SH-SY5Y (cell line): ENCODE data around the gene C1orf226.

Experiments
- GATA2 ChIP-seq: IDR thresholded peaks from 2 replicates; pipeline ENCODE4 v1.6.1; 2011; ENCODE audit warnings: mild to moderate bottlenecking, low read depth, low read length
- GATA3 ChIP-seq: IDR thresholded peaks from 2 replicates; pipeline ENCODE4 v1.6.1; 2011; ENCODE audit warnings: low read depth, mild to moderate bottlenecking, low read length, moderate library complexity

C1orf226 gene

DNA sequence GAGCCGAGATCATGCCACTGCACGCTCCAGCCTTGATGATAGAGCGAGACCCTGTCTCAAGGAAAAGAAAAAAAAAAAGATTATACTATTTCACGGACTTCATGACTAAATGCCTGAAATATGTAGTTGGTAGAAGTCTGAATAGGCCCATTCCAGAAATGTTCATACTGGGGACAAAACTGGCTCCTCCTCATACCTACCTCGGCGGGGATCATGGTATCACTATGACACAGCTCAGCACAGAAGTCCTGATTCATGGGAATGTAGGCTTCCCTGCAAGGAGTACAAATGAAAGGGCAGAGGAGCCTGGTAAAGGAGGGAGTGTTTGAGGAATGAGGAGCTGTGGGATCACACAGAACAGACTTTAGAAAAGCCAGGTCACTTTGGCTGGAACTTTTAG is 9.9 kb upstream of the C1orf226 start:
- TF ChIP-seq GATA2 (no peak), GATA3 (no peak)

DNA sequence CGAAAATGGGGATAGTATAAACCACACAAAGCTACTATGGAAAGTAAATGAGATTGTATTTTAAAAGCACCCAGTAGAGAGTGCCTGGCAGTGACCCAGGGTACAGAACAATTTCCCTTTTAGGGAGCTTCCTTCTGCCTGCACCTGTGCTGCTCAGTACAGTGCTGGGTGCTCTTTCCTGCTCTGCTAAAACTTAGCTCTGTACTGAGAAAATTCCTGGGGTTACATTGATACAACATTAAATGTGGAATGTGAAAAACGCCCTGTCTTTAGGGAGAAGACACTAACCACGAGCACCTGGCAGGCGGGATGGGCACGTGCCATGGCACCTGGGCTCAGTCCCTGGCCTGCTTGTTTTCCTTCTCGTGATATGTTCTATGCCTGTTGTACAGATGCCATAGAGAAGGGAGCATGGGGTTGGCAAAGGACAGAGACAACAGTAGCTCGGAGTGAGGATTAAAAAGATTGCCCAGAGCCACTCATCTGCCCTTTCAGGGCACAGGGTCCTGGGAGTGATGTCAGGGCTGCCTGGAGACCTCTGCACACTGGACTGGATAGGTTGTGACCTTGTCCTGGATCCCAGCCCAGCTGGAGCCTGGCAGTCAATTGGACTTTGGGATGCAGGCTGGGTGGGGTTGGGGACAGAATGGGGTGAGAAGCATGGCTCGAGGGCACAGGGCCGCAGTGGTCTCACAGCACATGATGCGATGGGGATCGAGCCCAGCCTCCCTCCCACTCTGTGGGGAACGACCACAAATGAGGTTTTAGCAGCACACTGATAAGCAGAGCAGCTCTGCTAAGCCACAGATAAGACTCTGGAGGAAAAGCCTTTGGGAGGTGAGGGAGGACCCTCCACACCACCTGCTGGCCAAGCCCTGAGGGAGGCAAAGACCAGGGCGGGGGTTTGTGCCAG is 9.1 kb upstream of the C1orf226 start:
- no peak; the same call in 1 of the 2 replicates for TF ChIP-seq GATA3
- peak; percentile 96 for TF ChIP-seq GATA2

DNA sequence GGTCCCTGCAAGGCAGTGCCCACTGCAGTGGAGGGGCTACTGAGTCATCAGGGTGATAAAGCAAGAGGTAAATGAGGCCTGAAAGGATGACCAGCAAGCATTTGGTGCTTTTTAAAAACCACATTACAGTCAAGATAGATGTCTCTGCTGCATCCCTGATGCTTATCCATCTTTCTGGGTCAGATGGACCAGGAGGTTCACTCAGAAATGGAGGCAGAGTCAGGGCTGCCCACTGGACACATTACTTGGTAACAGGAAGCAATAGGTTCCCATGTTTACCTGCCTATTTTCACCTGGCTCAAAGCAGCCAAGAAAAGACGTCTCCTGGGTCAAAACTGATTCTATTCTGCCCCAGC is 8.5 kb upstream of the C1orf226 start:
- no peak; the same call in none of the 2 replicates for TF ChIP-seq GATA2
- TF ChIP-seq GATA3 = no peak; the same call in 1 of the 2 replicates

DNA sequence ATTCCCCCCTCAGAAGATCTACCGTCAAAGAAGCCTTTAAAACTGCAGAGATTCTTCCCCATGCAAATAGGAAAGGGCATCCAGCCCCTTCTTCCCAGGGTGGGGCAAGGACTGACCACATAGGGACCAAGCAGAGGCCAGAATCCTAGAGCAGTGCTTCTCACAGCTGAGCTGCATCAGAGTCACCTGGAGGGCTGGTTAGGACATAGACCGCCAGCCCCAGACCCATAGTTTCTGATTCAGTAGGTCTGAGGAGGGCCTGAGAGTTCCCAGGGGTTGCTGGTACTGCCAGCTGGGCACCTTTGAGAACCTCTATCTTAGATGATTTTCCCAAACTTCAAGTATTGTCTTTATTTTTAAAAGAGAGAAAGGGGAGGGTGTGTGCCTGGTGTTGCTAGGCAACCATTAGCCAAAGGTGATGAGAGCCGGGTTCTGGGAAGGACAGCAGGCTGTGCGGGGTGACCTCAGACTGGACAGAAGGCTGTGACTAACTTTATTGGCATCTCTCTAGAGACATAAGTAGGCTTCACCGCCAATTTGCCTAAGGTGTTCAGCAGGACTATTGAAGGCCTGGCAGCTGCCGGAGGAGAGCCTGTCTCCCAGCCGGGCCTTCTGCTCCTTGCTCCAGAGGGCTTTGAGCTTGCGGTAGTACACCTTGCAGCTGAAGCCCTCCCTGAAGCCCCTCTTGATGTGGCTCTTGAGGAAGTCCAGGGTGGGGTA is 7.8 kb upstream of the C1orf226 start:
- no peak for TF ChIP-seq GATA2
- TF ChIP-seq GATA3 = no peak

DNA sequence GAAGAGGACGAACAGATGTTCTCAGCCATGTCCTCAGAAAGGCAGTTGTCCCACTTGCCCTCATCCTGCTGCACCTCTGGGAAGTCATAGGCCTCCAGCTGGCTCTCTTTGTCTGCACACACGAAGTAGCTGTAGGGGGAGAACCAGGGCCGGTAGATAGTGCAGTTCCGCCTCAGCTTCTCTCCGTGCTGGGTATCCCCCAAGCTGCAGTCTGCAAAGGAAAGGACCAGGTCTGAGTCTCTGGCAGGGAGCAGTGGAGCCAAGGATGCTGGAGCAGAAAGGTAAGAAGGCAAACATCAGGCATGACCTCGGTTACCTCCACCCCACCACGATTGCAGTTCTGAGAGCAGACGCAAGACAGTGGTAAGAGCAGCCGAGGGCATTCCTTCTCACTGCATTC is 7.1 kb upstream of the C1orf226 start:
- no peak for TF ChIP-seq GATA2
- TF ChIP-seq GATA3 = no peak

DNA sequence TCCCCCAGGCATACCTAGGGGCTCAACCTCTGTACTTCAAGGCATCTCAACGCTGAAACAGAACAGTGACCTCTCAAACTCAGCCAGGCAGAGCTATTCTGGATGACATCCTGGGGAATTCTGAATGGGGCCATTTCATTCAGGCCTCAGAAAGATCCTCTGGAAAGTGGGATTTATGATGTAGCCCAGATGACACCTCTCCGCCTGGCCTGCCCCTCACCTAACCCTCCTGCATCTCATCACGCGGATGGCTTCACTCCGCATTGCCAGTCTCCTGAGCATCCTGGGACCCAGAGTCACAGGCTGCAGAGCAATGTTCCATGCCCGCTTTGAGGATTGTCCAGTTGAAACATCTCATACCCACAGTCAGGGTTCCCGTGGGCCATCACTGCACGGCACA is 6.1 kb upstream of the C1orf226 start:
- TF ChIP-seq GATA2 (no peak), GATA3 (no peak)

DNA sequence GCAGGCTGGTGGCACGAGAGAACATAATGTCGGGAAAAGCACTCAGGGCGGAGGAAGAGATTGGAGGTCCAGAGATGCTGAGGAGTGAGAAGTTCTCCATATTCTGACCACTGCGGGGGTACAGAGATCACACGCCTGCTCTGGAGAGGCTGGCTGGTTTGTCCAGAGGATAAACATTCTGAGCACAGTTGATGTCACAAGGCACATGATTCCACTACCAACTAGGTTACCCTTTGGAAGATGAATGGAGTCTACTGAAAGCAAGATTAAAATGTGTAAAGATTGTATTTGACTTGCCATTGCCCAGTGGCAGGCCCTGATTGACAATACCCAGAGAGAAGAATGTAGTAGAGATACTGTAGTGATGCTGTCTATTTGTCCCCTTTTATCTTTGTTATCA is 4.8 kb upstream of the C1orf226 start, which contains the start of gene SPATA46:
Gene SPATA46 (minus strand): TSS at position 164 of the 400 bp plus-strand sequence. CDS start 64 bp downstream, at position 100.
- TF ChIP-seq GATA3 = no peak; the same call in 1 of the 2 replicates
- no peak for TF ChIP-seq GATA2

DNA sequence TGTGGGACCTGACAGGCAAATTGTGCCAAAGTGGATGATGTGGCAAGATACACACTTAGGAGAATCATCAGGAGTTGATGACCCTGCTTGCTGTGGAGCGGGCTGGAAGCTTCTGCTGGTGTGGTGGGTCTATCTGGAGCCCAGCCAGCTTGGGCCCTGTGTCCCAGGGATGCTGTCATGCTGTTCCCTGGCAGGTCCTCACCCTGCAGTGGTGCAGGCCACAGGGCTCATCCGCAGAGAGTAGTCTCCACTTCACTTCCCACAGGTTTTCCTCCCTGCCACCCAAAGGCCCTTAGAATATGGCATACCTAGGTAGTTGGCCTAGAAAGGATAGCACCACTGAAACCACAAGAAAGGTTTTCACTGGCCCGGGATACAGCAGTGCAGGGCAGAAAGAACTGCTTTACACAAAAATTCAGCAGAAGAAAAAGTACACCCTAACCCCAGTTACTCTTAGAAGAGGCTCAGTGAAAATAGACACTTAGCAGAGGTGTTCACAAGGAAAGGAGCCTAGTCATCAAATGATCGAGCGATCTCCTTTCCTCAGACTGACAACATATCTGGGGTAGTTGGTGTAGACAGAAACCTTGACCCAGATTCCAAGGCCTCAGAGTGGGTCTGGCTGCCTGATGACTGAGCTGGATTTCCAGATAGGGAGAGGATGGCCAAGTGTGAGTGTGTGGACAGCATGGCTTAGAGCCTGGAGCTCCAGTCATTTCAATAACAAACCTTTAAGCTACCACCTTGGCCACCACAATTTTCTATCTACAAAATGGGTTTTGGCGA is 1.3 kb upstream of the C1orf226 start:
- TF ChIP-seq GATA2 = no peak
- TF ChIP-seq GATA3 = no peak

DNA sequence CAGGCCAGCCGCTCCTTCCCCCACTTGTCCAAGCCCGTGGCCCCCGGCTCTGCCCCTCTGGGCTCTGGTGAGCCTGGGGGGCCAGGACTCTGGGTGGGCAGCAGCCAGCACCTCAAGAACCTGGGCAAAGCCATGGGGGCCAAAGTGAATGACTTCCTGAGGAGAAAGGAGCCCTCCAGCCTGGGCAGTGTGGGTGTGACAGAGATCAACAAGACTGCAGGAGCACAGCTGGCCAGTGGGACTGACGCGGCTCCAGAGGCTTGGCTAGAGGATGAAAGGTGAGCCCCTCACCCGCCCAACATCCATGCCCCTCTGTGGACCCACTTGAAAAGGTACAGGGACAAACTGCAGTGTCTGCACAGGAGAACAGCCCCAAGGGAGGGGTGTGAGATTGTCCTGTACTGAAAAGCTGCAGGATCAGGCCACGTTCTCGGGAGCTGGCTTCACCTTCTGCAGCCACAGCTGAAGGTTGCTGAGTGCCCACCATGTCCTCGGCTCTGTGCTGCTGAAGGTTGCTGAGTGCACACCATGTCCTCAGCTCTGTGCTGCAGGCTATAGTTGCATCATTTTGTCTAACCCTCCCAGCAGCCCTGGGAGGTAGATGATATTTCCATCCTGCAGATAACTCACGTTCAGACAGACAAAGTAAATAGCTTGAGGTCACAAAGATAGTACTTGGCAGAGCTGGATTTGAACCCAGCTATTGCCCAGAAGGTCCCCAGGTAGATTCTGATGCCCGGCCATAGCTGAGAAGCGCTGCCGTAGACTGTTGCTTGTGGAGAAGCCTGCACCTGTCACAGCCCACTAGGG is 618 bp downstream of the C1orf226 start:
- TF ChIP-seq GATA2 (no peak), GATA3 (no peak)

DNA sequence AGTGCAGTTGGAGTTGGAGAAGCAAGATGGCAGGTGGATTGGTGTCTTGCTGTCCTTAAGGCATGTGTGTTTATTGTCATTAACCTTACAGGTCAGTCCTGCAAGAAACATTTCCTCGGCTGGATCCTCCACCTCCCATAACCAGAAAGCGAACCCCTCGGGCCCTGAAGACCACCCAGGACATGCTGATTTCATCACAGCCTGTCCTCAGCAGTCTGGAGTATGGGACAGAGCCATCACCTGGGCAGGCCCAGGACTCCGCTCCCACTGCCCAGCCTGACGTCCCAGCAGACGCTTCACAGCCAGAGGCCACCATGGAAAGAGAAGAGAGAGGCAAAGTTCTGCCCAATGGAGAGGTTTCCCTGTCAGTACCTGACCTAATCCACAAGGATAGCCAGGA is 1.6 kb downstream of the C1orf226 start:
- no peak for TF ChIP-seq GATA2
- no peak for TF ChIP-seq GATA3

DNA sequence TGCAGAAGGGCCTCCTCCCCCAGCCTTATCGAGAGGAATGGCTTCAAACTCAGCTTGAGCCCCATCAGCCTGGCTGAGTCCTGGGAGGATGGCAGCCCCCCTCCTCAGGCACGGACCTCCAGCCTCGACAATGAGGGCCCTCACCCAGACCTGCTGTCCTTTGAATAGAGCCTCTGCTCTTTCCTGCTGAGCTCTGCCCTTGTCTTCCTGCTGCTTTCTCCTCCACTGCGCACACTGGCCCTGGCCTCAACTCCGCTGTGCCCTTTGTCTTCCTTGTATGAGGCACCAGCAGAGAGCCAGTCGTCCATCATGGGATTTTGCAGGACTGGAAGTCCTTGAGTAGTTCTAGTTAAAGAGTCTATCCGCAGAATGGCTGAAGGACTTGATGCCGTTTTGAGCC is 2.0 kb downstream of the C1orf226 start:
- TF ChIP-seq GATA3 (no peak), GATA2 (no peak)

DNA sequence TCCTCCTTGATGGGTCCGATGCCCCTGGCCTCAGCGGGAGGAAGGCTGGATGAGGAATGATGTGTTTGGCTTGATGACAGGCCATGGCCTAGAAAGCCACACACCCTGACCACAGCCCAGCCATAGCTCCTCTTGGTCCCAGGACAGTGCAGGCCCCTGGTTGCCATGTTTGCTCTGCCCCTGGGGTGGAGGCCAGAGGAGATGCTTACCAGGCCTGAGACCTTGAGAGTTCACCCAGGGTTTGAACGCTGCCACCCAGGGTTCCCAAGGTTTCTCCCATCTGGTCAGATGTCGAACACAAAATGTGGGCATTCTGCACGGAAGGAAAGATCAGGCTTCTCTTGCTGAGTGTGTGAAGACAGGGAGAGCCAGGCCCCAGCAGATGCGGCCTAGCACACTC is 2.6 kb downstream of the C1orf226 start:
- TF ChIP-seq GATA2 = no peak
- no peak for TF ChIP-seq GATA3

DNA sequence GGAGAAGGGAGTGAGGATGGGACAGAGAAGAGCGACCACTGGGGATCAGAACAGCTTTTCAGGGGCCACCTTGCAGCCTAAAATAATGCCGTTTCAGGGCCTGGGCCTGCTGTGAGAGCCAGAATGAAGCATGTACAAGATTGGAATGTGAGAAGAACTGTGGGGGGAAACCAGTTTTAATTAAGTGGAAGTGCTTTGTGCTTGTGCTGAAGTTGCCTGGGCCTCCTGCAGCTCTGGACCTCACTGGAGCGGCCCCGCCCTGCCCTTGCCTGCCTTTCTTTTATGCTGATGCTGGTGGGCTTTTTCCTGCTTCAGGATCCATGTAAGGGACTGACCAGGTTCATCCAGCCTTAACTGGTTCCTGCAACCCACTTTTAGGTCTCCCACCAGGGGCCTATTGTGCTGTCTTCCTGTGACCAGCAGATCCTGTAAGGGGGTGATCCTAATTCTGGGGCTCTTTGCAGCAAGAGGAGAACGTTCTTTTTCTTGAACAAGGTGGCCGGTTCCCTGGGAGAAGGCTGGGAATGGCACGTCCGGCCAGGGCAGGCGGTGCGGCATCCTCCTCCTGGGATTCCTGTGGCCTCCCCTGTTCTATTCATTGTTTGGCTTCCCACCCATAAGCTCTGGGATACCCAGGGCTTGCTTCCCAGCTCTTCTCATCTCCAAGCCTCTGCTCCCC is 3.2 kb downstream of the C1orf226 start:
- TF ChIP-seq GATA2 = no peak
- no peak for TF ChIP-seq GATA3

DNA sequence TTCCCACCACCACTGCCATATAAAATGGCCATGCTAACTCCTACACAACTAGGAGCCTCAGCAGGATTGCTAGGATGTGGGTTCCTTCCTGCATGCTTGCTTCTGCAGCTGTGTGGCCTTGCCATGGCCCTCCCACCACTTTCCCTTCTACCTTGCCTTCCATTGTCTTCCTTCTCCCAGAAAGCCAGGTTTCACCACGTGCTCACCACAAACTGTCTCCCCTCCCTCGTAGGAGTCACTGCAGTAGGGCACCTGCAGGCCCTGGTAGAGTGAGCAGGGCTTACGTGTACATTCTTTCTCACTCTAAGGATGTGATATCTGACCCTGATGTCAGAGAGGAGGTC is 3.7 kb downstream of the C1orf226 start:
- TF ChIP-seq GATA3 = no peak
- TF ChIP-seq GATA2 = no peak

DNA sequence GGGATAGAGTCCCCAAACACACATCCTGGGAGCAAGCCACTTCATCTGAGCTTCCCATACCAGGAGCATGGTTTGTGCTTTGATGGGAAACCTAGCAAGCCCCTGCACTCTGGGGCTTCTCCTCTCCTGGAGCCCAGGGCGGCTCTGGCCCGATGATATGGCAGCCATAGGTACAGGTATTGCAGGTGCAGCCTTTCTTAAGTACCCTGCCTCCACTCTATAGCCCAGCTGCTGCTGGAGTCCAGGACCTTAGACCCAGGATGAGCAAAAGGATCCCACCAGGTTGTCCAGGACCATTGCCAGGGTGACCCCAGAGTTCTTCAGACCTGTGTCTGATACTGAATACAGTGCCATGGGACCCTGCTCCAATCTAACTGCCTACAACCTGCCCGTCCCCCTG is 4.2 kb downstream of the C1orf226 start:
- no peak for TF ChIP-seq GATA2
- TF ChIP-seq GATA3 = no peak
